ENCODE measurements around the gene DCTN4.
"Not testable (repeated sequence)": the region's sequence is repeated elsewhere in the genome, so short reads cannot be mapped to it uniquely, and the experiment has no call there.

DCTN4 gene

DNA sequence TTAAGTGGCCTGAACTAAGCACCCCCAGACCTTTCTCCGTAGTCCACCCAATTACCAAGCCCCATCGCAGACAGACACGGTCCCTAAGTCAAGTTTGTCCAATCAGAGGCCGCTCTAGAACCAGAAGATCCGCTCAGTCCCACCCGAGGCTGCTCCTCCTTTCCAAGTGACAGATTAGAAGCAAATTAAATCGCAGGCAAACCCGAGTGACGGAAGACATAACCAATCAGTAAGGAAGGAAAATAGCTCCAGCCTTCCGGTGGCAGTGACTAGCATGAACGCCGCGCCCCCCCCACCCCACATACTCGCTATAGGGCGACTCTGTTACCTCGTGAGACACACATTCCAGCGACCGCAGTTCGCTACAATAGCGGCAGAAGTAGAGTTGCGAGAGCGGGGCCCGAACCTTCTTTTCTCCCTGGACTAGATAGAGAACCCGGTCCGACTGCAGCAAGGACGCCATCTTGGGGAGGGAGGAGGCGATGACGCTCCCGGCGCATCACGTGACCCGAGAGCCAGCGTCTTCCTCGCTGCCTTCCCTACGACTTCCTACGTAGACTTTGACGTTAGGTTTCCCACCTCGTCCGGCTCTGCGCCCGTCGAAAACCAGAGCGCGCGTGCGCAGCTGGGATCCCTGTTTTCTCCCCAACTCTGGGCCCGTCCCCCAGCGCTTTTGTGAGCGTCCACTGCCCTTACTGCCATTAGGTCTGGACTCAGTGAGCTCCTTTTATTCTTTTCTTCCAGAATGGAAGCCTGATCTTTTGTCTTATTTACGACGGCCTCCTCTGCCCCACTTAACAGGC lies at the start of gene DCTN4:
DCTN4 (minus strand) TSS at position 487 of the 803 bp plus-strand sequence; CDS start at position 463, 24 bp downstream.
- DNase-seq (ENCODE audit: low spot score), result peak; percentile 96

DNA sequence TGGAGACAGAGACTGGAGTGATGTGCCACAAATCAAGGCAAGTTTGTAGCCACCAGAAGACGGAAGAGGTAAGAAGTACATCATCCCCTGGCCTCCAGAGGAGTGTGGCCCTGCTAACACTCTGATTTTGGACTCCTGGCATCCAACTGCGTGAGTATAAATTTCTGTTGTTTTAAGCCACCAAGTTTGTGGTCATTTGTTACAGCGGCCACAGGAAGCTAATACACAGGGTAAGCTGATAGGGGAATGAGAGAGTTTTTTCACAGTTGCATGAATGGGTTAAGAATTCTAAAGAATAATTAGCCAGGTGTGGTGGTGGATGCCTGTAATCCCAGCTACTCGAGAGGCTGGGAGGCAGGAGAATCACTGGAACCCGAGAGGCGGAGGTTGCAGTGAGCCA lies 45.6 kb upstream of the DCTN4 start:
- DNase-seq (ENCODE audit: low spot score), result no peak

DNA sequence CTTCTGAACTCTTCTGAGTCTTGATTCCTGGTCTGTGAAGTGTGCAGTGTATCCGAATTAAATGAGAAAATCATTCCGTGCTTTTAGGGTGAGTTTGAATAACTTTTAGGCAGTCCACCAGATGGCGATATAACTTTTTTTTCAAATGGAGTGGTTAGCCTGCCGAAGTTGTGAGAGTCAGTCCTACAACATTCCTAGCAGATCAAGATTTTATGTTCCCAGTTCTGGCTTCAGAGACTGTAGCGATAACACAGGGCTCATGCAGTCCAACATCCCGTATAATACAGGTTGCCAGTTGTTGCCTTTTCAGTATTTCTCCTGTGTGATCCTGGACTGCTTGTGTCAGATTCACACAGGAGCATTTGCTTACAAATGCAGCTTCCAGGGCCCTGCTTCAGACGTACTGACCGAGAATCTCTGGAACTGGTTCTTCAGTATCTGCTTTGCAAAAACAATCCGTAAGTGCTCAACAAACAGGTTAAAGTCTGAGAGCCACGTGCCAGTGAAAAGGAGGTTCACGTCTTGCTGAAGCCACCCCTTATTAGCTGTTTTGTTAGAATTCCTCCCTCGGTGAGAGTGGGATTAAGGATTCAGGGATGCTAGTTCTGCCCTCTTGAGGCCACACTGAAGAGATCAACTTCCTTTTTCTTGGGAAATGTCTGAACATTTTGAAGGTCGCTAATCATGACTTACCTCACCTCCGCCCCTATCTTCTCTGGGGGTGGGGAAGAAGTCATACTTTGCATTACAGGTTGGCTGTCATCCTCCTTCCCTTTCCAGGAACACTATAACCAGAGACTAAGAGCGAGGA lies 42.5 kb upstream of the DCTN4 start:
- DNase-seq (ENCODE audit: low spot score), result peak; percentile 14

DNA sequence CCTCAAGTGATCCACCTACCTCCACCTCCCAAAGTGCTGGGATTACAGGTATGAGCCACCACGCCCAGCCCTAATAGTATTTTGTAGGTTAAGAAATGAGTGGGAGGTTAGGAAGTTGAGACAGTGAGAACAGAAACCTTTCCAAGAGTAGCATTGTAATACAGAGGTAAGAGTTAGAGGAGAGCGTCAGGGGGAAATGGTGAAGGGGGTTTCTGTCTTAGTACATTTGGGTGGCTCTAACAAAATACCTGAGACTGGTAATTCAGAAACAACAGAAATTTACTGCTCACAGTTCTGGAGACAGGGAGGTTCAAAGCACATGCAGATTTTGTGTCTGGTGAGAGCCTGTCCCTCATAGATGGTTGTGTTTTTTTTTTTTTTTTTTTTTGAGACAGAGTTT lies 38.6 kb upstream of the DCTN4 start:
- DNase-seq (ENCODE audit: low spot score), result no peak

DNA sequence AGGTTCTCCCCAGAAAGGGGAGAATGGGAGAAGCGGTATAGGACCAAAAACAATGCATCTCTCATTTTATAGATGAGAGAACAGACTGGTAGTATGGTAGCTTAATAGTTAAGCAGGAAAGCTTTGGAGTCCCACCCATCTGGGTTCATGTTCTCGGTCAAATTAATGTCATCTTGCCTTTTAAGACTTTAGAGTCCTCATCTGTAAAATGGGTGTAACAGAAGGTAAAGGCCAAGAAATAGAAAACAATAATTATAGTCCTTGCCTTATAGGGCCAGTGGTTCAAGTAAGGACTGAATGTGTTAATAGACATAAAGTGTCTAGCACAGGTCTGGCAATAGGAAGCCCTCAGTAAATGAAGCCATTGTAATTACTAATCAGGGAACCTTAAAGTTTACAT lies 36.1 kb upstream of the DCTN4 start:
- DNase-seq (ENCODE audit: low spot score), result no peak

DNA sequence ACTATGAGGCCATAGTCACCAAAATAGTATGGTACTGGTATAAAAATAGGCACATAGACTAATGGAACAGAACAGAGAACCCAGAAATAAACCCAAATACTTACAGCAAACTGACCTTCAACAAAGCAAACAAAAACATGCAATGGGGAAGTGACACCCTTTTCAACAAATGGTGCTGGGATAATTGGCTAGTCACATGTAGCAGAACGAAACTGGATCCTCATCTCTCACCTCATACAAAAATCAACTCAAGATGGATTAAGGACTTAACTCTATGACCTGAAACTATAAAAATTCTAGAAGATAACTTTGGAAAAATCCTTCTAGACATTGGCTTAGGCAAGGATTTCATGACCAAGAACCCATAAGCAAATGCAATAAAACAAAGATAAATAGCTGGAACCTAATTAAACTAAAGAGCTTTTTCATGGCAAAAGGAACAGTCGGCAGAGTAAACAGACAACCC lies 34.6 kb upstream of the DCTN4 start:
- not testable (repeated sequence) for DNase-seq (ENCODE audit: low spot score)

DNA sequence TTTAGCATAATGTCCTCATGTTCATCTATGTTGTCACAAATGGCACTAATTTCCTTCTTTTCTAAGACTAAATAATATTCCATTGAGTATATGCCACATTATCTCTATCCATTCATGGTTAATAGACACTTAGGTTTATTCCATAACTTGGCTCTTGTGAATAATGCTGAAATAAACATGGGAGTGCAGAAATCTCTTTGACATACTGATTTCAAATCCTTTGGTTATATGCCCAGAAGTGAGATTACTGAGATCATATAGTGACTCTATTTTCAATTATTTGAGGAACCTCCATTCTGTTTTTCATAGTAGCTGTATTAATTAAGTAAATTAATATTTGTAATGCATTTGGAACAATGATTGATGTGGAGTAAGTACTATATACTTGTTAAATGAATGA lies 32.7 kb upstream of the DCTN4 start:
- no peak for DNase-seq (ENCODE audit: low spot score)

DNA sequence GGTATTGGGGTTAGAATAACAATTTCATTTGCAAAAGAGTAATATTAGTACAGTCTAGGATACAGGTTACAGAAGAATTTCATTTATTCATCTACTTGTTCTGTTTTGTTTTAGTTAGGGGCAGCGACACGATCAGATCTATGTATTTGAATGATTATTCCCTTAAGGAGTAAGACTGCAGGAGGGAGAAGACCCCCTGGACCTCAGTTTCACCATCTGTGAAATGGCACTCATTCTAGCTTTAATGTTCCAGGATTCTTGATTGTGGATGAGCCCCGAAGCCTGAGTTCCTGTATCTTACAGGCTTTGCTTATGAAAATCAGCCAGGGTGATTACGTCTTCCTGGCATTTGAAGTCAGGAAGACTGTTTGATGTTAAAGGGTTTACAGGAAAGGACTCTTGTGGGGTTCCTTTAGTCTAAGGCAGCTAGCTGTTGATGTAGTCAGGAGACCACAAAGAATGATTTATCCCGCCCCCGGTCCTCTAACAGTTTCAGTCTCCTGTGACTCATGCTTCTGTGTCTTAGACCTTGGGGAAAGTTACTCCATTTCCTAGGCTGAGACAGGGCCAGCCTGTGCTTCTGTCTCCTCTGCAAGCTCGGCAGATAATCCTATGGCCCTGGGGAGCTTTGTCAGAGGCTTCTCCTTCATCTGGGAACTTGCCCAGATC lies 31.3 kb upstream of the DCTN4 start:
- peak; percentile 66 for DNase-seq (ENCODE audit: low spot score)

DNA sequence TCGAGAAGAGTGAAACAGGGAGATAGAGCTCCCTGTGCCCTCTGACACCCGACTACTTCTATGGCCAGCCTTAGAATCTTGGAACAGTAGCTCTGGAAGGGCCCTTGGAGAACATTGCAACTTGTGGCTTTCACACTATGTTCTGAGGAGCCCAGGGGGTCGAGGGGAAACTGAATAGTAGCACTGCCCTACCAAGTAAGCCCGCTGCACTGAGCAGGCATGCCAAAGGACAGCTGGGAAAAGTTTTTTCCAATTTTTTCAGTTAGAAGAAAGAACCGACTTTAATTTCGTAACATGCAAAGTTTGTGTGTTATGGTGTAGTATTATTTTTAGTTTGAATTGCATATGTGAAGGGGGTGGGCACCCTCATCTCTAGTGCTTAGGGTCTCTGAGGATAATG lies 30.6 kb upstream of the DCTN4 start:
- no peak for DNase-seq (ENCODE audit: low spot score)

DNA sequence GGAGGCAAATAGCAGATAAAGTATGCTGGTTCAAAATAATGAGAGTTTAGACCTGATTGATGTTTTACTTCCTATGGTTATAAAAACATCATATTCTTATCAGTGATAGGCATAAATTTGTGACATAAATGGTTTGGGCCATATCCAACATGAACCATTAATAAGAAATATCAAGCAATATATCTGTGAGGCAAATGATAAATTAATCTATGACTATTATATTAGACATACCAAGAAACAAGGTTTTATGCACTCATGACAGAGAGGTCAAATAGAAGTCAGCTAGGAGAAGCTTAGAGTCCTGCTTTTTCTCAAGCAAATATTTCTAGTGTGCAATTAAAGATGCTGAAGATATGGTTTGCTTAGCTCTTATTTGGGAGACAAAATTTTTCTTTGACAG lies 30.2 kb upstream of the DCTN4 start:
- no peak for DNase-seq (ENCODE audit: low spot score)

DNA sequence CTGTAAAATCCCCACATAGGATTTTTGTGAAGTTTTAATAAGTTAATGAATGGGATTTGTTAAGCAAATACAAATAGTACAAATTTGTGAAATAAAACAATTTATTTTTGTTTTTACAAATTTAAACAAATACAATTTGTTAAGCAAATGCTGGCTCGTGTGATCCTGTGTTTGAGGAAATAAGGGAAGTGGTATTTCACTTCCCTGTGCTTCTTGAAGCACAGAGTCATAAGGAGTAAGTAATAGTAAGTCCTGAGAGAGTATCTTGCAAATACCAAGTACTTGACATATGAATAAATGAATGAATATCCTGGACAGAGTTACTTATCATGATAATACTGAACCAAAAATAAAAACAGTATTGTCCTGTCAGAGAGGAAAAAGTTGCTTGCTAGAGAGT lies 28.8 kb upstream of the DCTN4 start:
- DNase-seq (ENCODE audit: low spot score), result no peak

DNA sequence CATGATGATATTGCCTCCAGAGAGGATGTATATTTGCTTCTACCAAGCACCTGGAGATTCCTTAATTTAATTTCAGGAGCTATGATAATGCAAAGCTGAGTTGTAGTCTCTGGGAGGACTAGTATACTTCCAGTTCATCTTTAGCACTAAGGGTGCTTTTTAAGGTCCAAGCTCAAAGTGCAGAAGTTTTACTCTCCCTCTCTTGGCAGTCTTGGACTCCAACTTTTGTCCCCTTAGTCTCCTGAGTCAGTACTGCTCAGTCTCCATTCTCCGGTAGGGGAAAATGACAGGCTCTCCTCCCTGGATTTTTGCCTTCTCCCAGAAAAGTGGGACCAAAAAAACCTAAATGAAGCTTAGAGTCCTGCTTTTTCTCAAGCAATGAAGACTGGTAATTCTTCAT lies 28.1 kb upstream of the DCTN4 start:
- DNase-seq (ENCODE audit: low spot score), result no peak

DNA sequence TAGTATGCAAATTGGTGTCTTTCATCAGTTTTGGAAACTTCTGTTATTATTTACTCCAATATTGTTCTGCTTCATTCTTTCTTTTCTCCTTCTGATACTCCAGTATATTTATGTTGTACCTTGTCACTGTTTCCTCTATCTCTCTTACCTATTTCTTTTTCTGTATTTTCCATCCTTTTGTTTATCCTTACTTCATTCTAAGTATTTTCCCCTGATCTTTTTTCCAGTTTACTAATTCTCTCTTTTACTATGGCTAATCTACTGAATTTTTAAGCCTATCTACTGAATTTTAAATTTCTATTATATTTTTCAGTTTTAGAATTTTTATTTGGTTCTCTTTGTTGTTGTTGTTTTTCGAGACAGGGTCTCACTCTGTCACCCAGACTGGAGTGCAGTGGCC lies 27.1 kb upstream of the DCTN4 start:
- DNase-seq (ENCODE audit: low spot score), result no peak

DNA sequence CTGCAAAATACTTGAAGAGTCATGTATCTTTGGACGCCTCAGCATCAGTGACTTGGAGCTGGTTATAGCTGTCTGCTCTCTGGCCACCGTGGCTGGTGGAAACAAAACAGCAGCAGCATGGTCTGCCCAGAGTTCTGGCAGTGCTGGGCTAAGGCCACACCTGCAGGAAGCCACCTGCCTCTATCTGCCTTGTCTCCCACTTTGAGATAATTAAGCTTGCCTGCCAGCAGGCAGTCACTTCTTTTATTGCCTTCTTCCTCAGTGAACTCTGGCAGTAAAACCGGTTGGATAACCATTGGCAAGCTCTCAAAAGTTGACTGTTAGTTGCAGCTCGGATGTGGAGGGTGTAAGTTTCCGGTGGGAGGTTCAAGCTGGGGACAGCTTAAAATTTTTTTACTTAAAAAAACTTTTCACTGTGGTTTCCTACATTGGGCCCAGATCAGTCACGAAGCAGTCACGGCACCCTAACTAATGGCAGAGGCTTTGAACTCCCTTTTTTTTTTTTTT lies 24.7 kb upstream of the DCTN4 start:
- DNase-seq (ENCODE audit: low spot score), result peak; percentile 65

DNA sequence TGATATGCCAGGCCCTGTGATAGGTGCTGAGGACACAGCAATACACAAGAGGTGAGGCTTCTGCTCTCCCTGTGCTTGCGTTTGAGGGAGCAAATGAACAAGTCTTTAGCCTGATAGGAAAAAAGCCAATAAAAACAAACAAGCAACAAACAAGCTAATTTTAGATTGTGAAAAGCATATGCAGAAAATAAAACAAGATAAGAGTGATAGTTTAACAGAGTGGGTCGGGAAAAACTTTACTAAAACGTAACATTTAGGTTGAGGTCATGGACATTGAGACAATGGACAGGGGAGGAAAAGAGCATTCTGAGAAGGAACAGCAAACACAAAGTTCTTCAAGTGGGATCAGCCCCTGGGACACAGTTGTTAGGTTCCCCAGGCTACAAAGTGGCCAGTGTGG lies 24.0 kb upstream of the DCTN4 start:
- no peak for DNase-seq (ENCODE audit: low spot score)

DNA sequence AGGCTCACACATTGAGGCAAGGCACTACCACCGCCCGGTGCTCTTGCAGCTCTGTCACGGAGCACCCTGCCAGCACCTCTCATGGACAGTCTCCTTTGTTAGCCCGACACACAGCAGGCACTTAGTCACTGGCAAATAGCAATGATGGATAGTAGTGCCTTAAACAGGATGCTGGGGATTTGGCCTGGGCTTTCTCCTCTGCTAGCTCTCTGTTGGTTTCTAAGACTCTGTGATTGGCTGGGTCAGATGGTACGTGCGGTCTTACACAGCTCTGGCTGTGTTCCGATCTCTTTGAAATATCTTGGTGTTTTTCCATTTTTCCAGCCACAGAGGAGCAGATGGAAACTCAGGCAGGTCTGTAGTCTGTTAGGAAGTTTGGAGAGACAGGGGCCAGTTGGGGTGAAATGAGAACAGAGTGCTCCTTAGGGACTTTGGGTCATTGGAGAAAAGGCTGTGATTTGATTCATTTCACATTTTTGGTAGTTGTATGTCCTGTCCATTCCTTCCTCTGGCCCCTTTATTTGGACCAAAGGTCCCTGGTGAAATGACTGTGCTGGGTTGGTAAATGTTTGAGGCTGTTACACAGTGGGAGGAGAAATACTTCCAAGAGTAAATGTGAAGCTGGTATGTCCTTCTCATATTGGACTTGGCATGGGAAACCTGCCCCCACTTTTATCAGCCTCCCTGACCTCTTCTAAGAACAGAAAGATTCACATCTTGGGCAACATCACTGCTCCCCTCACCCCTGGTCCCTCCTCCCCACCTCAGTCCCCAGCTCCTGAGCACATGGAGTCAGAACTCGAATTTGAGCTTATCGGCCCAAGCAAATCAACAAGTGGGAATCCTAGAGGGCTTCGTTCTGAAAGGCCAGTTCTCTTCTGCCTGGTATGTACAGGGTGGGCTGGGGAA lies 23.1 kb upstream of the DCTN4 start:
- peak; percentile 73 for DNase-seq (ENCODE audit: low spot score)

DNA sequence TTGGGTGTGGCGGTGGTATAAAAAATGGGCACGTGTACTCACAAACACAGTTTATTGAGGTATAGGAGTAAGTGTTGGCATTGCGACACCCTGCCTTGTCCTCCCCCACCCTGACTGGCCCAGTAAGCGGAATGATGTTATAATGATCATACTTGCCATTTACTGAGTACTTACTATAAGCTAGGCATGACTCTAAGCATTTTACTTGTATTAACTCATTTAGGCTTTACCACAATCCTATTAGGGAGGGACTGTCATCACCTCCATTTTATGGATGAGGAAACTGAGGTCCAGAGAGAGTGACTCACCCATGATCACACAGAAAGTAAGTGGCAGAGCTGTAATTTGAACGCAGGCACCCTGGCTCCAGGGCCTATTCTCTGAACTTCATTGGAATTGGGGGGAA lies 22.0 kb upstream of the DCTN4 start:
- no peak for DNase-seq (ENCODE audit: low spot score)

DNA sequence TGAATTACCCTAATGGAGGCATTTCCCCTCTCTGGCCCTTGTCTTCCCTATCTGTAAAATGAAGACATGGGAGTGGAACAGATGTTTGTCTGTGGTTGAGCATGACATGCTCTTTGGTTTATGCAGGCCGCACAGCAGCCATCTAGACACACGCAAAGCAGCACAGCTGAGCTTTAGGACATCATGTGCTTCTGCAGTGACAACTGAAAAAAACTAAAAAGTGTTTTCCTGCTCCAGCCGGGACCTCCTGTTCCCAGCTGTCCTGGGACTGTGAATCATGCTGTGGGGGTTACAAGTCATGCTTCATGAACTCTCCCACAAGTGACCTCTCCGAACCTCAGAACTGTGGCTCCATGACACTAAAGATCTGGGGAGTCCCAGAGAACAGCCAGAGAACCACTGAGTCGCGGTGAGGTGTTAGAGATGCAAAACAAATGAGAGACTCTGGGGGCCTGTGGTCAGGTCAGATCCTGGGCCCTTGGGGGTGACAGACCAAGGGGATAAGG lies 21.4 kb upstream of the DCTN4 start:
- DNase-seq (ENCODE audit: low spot score), result peak; percentile 50

DNA sequence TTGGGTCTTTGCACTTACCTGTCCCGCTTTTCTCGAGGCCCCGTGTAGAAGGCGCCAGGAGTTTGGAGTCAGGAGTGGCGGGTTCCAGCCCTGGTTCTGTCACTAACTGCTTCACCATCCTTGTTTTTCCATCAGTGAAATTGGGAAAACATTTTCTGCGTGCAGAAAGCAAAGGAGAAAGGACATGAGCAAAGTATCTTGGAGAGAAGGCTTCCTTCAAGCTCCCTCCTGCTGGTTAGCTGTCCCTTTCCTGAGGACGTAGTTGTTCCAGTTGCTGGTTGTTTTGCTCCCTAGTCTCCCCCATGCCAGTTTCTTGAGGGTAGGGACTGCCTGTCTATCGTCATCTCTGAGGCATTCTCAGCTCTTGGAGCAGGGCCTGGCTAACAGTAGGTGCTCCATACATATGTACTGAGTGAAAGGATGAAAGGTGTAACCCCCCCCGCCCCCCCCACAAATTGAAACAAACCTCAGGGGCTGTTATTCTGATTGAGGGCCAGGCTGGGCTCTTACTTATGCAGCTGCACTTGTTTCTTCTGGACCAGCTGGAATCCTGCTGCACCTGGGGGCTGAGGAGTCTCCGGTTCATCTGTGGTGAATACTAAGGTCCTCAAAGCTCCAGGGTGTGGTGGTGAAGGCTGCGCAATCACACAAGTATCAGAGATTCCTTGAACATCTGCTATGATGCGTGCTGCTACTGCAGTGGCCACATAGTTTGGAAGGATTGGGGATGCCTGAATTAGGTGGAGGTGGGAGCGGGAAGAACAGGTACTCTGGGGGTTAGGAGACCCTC lies 20.8 kb upstream of the DCTN4 start:
- DNase-seq (ENCODE audit: low spot score), result no peak

Measured in hepatic stellate cell (primary cell).